Upper lobe of left lung (tissue), 6 donors: ENCODE results near the gene WDR17. TPM values are rescaled to one million over a fixed set of nuclear protein-coding genes. Genes with fewer than 3 reads are reported as not detected.

ENCODE experiments used
- ATAC-seq, 2 donors: fragments of 200-7000 bp; cut with Tn5 transposase; one replicate each; pipeline ENCODE4 v1.9.1; 2022; ENCODE audit warnings: mild to moderate bottlenecking in 2 of 2, moderate library complexity in 2 of 2; ENCODE audit not compliant: low FRiP score in 2 of 2
- DNase-seq, 2 donors: peaks; one replicate each; pipeline ENCODE4 v3.0.0-alpha.2; 2019 to 2020
- H3K27ac ChIP-seq, 4 donors: fragments of 200-600 bp; sonication (generic); one replicate each; pipeline ENCODE4 v1.5.1; 2016 to 2019
- H3K27me3 ChIP-seq, 4 donors: fragments of 200-600 bp; sonication (generic); one replicate each; pipeline ENCODE4 v1.5.1; 2017 to 2019
- H3K36me3 ChIP-seq, 4 donors: fragments of 200-600 bp; sonication (generic); one replicate each; pipeline ENCODE4 v1.5.1; 2016 to 2019
- H3K4me1 ChIP-seq, 4 donors: fragments of 200-600 bp; sonication (generic); one replicate each; pipeline ENCODE4 v1.5.1; 2018 to 2019
- H3K4me3 ChIP-seq, 4 donors: fragments of 200-600 bp; sonication (generic); one replicate each; pipeline ENCODE4 v1.5.1; 2017 to 2019; ENCODE audit warnings: mild to moderate bottlenecking in 2 of 4, moderate library complexity in 1 of 4
- H3K9me3 ChIP-seq, 4 donors: fragments of 200-600 bp; sonication (generic); one replicate each; pipeline ENCODE4 v1.5.1; 2018 to 2019
- CTCF ChIP-seq, 6 experiments: fragments of 450-650 bp in 4 of 6; fragments of 200-600 bp in 2 of 6; sonication (generic) in 2 of 6; IDR thresholded peaks; one replicate each; pipeline ENCODE4 v1.5.1; 2016 to 2019; ENCODE audit warnings: antibody characterized with exemption in 6 of 6
- EP300 ChIP-seq, 4 donors: sonication (generic); formaldehyde crosslinking; IDR thresholded peaks; one replicate each; pipeline ENCODE4 v1.5.1; 2017; ENCODE audit warnings: antibody characterized with exemption in 4 of 4, control low read depth in 2 of 4
- POLR2A ChIP-seq, 4 donors: fragments of 450-650 bp; IDR thresholded peaks; one replicate each; pipeline ENCODE4 v1.5.1; 2016 to 2017; ENCODE audit warnings: antibody characterized with exemption in 4 of 4, mild to moderate bottlenecking in 2 of 4
- POLR2AphosphoS5 ChIP-seq, 2 donors: sonication (generic); formaldehyde crosslinking; IDR thresholded peaks; one replicate each; pipeline ENCODE4 v1.5.1; 2017; ENCODE audit warnings: antibody characterized with exemption in 2 of 2
- WGBS, 2 donors: methylation state at CpG; one replicate each; pipeline ENCODE4 v1.1.5; 2017 to 2018; 5-methylcytosine and 5-hydroxymethylcytosine counted together
- small RNA-seq, 4 donors: library from RNA; depleted of rRNA; stranded (forward); fragments of <200 nt; gene quantifications; one replicate each; pipeline ENCODE3, GENCODE V24; 2016
- total RNA-seq, 6 donors: library from RNA; depleted of rRNA in 4 of 6; stranded (reverse); fragments of >200 nt in 4 of 6; gene quantifications; one replicate each; pipeline versions ENCODE4 v1.1.0 to v1.2.1, GENCODE V29; 2016 to 2021
- donor health status: DM: no; HTN: no; CAD: no; lungs with moderate emphysema.
- donor health status: DM: no; HTN: yes; CAD: no; lungs with severe emphysema.

WDR17 gene
- total RNA-seq, 6 donors from 2014 or later = 2.8 to 8.5 (median 3.5) TPM

DNA sequence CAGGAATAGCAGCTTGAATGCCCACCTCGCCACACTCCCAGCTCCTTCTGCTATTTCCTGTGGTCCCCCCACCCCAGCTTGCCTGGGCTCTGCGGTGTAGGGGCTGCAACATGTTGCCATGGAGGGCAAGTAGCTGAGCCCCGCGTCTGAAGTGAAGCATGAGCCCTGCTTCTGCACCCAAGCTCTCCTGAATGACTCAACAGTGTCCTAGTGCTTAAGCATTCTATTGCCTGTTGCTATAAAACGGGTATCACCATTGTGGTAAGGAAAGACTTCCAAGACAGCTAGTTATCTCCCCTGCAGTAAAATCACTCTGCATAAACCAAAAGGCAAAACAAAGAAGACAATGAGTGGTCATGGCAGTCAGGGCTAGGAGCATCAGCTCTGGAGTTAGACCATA is 161.1 kb downstream of the WDR17 start:
- no peaks in the 10 kb centered on the region for H3K9me3 ChIP-seq
- 78 to 87% methylated on average over 5 of the region's 5 CpGs for WGBS, 2 donors
- DNase-seq (no peak), ATAC-seq (no peak)
- TF ChIP-seq POLR2A (IDR thresholded peaks at IDR 0.05) (no peak), CTCF (IDR thresholded peaks at IDR 0.05) (no peak), EP300 (IDR thresholded peaks at IDR 0.05) (no peak), POLR2AphosphoS5 (IDR thresholded peaks at IDR 0.05) (no peak)
- no peak overlapping the region for H3K27ac ChIP-seq
- H3K4me3 ChIP-seq = no peak overlapping the region
- H3K4me1 ChIP-seq = no peaks in the 10 kb centered on the region
- H3K36me3 ChIP-seq = no peaks in the 10 kb centered on the region
- no peaks in the 10 kb centered on the region for H3K27me3 ChIP-seq

DNA sequence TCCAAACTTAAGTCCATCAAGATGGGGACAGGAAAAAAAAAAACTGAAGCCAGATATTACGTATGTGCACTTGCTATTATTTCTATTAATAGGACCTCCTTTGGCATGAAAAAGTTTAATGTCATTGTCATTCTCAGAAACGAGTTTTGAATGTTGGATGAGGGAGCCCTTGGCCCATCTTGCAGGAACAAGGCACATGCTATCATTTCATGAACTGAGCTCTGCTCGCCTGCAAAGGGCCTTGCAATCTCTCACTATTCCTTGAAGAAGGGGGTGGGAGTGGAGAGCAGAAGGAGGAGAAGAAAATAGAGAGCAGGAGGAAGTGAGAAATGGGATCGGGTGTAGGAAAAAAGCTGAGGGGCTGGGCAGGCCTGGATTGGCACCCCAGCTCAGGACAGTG is 164.0 kb downstream of the WDR17 start:
- Histone ChIP-seq H3K27me3 (no peaks in the 10 kb centered on the region), H3K36me3 (no peaks in the 10 kb centered on the region), H3K27ac (no peak overlapping the region), H3K4me3 (no peak overlapping the region), H3K4me1 (no peaks in the 10 kb centered on the region), H3K9me3 (no peaks in the 10 kb centered on the region)
- 58 to 61% methylated on average over 4 of the region's 4 CpGs for WGBS, 2 donors
- ATAC-seq (no peak), DNase-seq (no peak)
- TF ChIP-seq POLR2AphosphoS5 (IDR thresholded peaks at IDR 0.05) = no peak
- TF ChIP-seq EP300 (IDR thresholded peaks at IDR 0.05) = no peak
- no peak for TF ChIP-seq CTCF (IDR thresholded peaks at IDR 0.05)
- TF ChIP-seq POLR2A (IDR thresholded peaks at IDR 0.05) = no peak

Small RNA genes lying within 50 kb of the gene (small RNA-seq; reads per million reads assigned to genes)
- 0 reads per million in 4 donors for gene RF00432

Other genes starting within 250 kb of the WDR17 start
- 1 to 10 TPM in 2 of 6 donors, under 1 TPM in 2, not detected in 2; 0.61 to 4.9 (median 0.91) TPM for gene SPATA4, start 129.7 kb downstream of the WDR17 start, total RNA-seq
- gene ASB5, start 203.4 kb downstream of the WDR17 start, total RNA-seq = not detected